ENCODE data around the gene THRA. TPM values are rescaled to one million over a fixed set of nuclear protein-coding genes. Genes with fewer than 3 reads are reported as not detected.

Gene THRA
- total and polyA plus RNA-seq, 2 of the 8 experiments (the other 6 are each of a cell fraction or from before 2014, with no cell fraction given) = 6.4 to 10.2 TPM

GRCh38 chr17:40035162-40035559 lies 27.6 kb upstream of the THRA start (continued):
- no peak for TF ChIP-seq CHD7 (IDR thresholded peaks at IDR 0.05; ENCODE audit: insufficient replicate concordance, low read length)
- TF ChIP-seq CTCF (IDR thresholded peaks at IDR 0.05; ENCODE audit: control extremely low read depth in 1 of 3, insufficient read depth in 1 of 3, low read depth in 1 of 3, low read length in 3 of 3) = peak; percentile 92 to 100 (median 99)
- TF ChIP-seq JUN (IDR thresholded peaks at IDR 0.05; ENCODE audit: low read depth, low read length) = no peak
- TF ChIP-seq E2F6 (IDR thresholded peaks at IDR 0.05) = no peak
- TF ChIP-seq HDAC6 (IDR thresholded peaks at IDR 0.05; ENCODE audit: low read depth, low read length) = no peak
- no peak for TF ChIP-seq USF2 (IDR thresholded peaks at IDR 0.05; ENCODE audit: low read length)
- no peak for TF ChIP-seq CHD2 (IDR thresholded peaks at IDR 0.05; ENCODE audit: low read length)

Measured in H1 (cell line).